ENCODE results near the gene ZNF593OS. TPM values are rescaled to one million over a fixed set of nuclear protein-coding genes. Genes with fewer than 3 reads are reported as not detected.

ZNF593OS gene
- total and polyA plus RNA-seq, 4 donors: 0.10 to 0.32 TPM; not detected in 2

DNA sequence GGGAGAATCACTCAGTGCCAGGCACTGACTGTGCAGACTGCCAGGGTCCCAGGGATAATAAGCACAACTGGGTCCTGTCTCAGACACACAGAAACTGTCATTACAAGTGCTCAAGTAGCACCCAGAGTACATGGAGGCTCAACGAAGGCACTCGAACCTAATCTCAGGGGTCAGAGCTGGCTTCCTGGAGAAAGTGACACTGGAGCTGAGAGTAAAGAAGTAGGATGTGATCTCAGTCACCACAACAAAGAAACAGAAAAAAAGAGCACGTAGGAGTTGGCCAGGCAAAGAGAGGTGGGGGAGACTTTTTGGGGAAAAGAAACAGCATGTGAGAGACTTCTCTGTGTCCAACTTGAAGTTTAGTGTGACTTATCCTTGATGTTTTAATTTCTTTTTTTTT, 20.1 kb upstream of the ZNF593OS start (continued):
- TF ChIP-seq, protein P1, sequence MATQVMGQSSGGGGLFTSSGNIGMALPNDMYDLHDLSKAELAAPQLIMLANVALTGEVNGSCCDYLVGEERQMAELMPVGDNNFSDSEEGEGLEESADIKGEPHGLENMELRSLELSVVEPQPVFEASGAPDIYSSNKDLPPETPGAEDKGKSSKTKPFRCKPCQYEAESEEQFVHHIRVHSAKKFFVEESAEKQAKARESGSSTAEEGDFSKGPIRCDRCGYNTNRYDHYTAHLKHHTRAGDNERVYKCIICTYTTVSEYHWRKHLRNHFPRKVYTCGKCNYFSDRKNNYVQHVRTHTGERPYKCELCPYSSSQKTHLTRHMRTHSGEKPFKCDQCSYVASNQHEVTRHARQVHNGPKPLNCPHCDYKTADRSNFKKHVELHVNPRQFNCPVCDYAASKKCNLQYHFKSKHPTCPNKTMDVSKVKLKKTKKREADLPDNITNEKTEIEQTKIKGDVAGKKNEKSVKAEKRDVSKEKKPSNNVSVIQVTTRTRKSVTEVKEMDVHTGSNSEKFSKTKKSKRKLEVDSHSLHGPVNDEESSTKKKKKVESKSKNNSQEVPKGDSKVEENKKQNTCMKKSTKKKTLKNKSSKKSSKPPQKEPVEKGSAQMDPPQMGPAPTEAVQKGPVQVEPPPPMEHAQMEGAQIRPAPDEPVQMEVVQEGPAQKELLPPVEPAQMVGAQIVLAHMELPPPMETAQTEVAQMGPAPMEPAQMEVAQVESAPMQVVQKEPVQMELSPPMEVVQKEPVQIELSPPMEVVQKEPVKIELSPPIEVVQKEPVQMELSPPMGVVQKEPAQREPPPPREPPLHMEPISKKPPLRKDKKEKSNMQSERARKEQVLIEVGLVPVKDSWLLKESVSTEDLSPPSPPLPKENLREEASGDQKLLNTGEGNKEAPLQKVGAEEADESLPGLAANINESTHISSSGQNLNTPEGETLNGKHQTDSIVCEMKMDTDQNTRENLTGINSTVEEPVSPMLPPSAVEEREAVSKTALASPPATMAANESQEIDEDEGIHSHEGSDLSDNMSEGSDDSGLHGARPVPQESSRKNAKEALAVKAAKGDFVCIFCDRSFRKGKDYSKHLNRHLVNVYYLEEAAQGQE (IDR thresholded peaks at IDR 0.05): no peak
- TF ChIP-seq FOXA1 (IDR thresholded peaks at IDR 0.05) (no peak), TAF1 (conservative IDR thresholded peaks at IDR 0.05) (no peak)

DNA sequence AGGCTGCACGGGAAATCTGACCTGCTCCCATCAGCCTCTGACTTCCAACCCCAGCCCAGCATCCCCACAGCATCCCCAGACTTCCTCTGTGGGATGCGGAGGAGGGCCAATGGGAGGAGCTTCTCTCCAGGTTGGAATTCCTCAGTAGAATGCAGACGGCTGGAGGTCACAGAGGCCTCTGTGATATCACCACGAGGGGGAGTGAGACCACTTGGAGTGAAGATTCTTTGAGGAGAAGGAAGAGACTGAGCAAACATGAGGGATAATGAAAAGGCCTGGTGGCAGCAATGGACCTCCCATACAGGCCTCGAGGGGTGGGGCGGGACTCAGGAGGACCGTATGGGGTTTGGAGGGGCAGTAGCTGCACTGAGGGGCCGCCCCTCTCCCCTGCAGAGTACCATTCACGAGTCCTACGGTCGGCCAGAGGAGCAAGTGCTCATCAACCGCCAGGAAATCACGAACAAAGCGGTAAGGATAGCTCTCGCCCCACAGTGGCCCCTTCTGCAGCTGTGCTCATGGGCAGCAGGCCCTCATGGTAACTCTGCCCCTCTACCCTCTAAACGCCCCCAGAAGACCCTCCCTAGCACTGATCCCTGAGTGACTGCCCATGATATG, 18.8 kb upstream of the ZNF593OS start, which contains the start of gene CATSPER4:
Gene CATSPER4 (plus strand): TSS at position 230 of the 615 bp plus-strand sequence. CDS start 26 bp downstream, at position 256.
- TF ChIP-seq RAD21 (IDR thresholded peaks at IDR 0.05) (peak in 1 of 2 donors; percentile 36), FOXA2 (IDR thresholded peaks at IDR 0.05) (no peak)
- no peak within 1 kb of the TSS for H3K27ac ChIP-seq (ENCODE audit: low read depth in 1 of 2, low read length in 2 of 2)
- no peak for DNase-seq (ENCODE audit: low spot score)
- no peaks in the 10 kb centered on the region for H3K4me1 ChIP-seq (ENCODE audit: control insufficient read depth in 4 of 4, insufficient read depth in 4 of 4, low read length in 3 of 4)
- no peaks in the 10 kb centered on the region for H3K27me3 ChIP-seq (ENCODE audit: control insufficient read depth in 4 of 4, insufficient read depth in 4 of 4, low read length in 3 of 4)
- 71% methylated on average over 16 of the region's 16 CpGs for whole genome bisulfite sequencing
- no peak within 1 kb of the TSS for H3K9ac ChIP-seq (ENCODE audit: low read depth in 1 of 2, low read length in 2 of 2)
- no peaks in the 10 kb centered on the region for H3K36me3 ChIP-seq (ENCODE audit: control insufficient read depth in 4 of 4, insufficient read depth in 3 of 4, low read depth in 1 of 4, low read length in 3 of 4)
- H3K4me3 ChIP-seq (ENCODE audit: low read depth in 1 of 3, low read length in 3 of 3): no peak within 1 kb of the TSS
- H3K9me3 ChIP-seq (ENCODE audit: control insufficient read depth in 4 of 4, low read length in 3 of 4): no peaks in the 10 kb centered on the region

DNA sequence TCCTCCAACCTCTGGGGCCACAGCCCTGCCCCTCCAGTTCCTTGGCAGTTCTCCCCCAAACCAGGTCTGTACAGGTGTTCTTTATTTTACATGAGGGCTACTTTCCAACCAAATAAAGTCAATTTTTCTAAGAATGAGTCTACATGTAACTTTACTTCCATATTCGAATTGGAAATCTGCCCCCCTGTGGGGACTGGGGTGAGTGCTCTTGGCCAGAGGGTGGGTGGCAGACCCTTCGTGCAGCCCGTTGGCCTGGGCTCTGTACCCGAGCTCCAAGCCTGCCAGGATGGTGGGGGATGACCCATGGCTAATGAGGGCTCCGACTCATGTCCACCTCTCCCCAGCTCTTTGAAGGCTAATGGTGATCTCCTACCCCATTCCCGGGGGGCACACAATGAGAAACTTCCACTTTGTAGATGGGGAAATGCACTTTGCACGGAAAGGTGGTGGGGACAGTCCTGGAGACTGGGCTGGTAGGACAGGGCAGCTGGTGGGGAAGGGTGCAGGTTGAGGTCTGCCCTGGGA, 18.2 kb upstream of the ZNF593OS start:
- Histone ChIP-seq H3K9ac (ENCODE audit: low read depth in 1 of 2, low read length in 2 of 2) (no peak overlapping the region), H3K36me3 (ENCODE audit: control insufficient read depth in 4 of 4, insufficient read depth in 3 of 4, low read depth in 1 of 4, low read length in 3 of 4) (no peaks in the 10 kb centered on the region), H3K27ac (ENCODE audit: low read depth in 1 of 2, low read length in 2 of 2) (no peak overlapping the region), H3K9me3 (ENCODE audit: control insufficient read depth in 4 of 4, low read length in 3 of 4) (no peaks in the 10 kb centered on the region), H3K4me3 (ENCODE audit: low read depth in 1 of 3, low read length in 3 of 3) (no peak overlapping the region), H3K4me1 (ENCODE audit: control insufficient read depth in 4 of 4, insufficient read depth in 4 of 4, low read length in 3 of 4) (no peaks in the 10 kb centered on the region), H3K27me3 (ENCODE audit: control insufficient read depth in 4 of 4, insufficient read depth in 4 of 4, low read length in 3 of 4) (no peaks in the 10 kb centered on the region)
- 92% methylated on average over 7 of the region's 7 CpGs for WGBS
- no peak for DNase-seq (ENCODE audit: low spot score)
- TF ChIP-seq, protein P2, sequence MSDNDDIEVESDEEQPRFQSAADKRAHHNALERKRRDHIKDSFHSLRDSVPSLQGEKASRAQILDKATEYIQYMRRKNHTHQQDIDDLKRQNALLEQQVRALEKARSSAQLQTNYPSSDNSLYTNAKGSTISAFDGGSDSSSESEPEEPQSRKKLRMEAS (IDR thresholded peaks at IDR 0.05): no peak
- TF ChIP-seq JUND (IDR thresholded peaks at IDR 0.05): no peak
- no peak for TF ChIP-seq GABPA (IDR thresholded peaks at IDR 0.05 in 1 of 2, conservative IDR thresholded peaks at IDR 0.05 in 1 of 2)
- no peak for TF ChIP-seq YY1 (IDR thresholded peaks at IDR 0.05)

DNA sequence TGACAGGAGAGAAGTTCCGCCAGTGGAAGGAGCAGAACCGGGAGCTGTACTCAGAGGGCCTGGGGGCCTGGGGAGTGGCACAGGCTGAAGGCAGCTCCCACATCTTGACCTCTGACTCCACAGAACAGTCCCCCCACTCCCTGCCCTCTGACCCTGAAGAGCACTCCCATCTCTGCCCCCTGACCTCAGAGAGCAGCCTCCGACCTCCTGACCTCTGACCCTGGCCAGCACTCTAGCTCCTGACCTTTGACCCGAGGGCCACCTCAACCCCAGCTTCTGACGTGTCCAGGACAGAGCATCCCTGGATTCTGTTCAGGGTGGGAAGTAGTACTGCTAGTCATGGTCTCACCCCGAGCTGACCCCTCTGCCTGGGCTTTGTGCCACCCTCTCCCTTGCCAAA, 17.7 kb upstream of the ZNF593OS start:
- Histone ChIP-seq H3K27me3 (ENCODE audit: control insufficient read depth in 4 of 4, insufficient read depth in 4 of 4, low read length in 3 of 4) (no peaks in the 10 kb centered on the region), H3K9ac (ENCODE audit: low read depth in 1 of 2, low read length in 2 of 2) (no peak overlapping the region), H3K4me3 (ENCODE audit: low read depth in 1 of 3, low read length in 3 of 3) (no peak overlapping the region), H3K36me3 (ENCODE audit: control insufficient read depth in 4 of 4, insufficient read depth in 3 of 4, low read depth in 1 of 4, low read length in 3 of 4) (no peaks in the 10 kb centered on the region), H3K9me3 (ENCODE audit: control insufficient read depth in 4 of 4, low read length in 3 of 4) (no peaks in the 10 kb centered on the region), H3K27ac (ENCODE audit: low read depth in 1 of 2, low read length in 2 of 2) (no peak overlapping the region), H3K4me1 (ENCODE audit: control insufficient read depth in 4 of 4, insufficient read depth in 4 of 4, low read length in 3 of 4) (no peaks in the 10 kb centered on the region)
- WGBS: 77% methylated on average over 6 of the region's 6 CpGs
- no peak for TF ChIP-seq TAF1 (conservative IDR thresholded peaks at IDR 0.05)
- TF ChIP-seq NR2F2 (IDR thresholded peaks at IDR 0.05): peak; percentile 53
- no peak for TF ChIP-seq HNF4G (IDR thresholded peaks at IDR 0.05)
- DNase-seq (ENCODE audit: low spot score): no peak

Data from liver (tissue), 9 donors.